Measurements from ENCODE around the gene YWHAH. TPM values are rescaled to one million over a fixed set of nuclear protein-coding genes. Genes with fewer than 3 reads are reported as not detected.

Gene YWHAH
- polyA plus RNA-seq, 1 experiment: 118 TPM

GRCh38 chr22:31906086-31906485 is 38.2 kb upstream of the YWHAH start:
- TF ChIP-seq CTCF (IDR thresholded peaks at IDR 0.05; ENCODE audit: low read depth, low read length): no peak
- H3K4me3 ChIP-seq (ENCODE audit: low read depth, low read length): no peak overlapping the region
- CTCF ChIA-PET: no interaction called here
- DNase-seq (ENCODE audit: low read depth, low spot score): no peak
- H3K27me3 ChIP-seq (ENCODE audit: control insufficient read depth, insufficient read depth, low read length): no peaks in the 10 kb centered on the region
- POLR2A ChIA-PET: no interaction called here
- no peak overlapping the region for H3K27ac ChIP-seq (ENCODE audit: low read depth, low read length)
- no peaks in the 10 kb centered on the region for H3K9me3 ChIP-seq (ENCODE audit: control insufficient read depth, insufficient read depth, low read length)

GRCh38 chr22:31906569-31906968 is 37.8 kb upstream of the YWHAH start:
- ChIA-PET CTCF (no interaction called here), POLR2A (interaction anchor here (0.6 kb wide), 1 partner anchor 543 kb away, joined by 6 read pairs; no protein-coding TSS in a partner anchor)
- H3K9me3 ChIP-seq (ENCODE audit: control insufficient read depth, insufficient read depth, low read length): no peaks in the 10 kb centered on the region
- no peak for DNase-seq (ENCODE audit: low read depth, low spot score)
- TF ChIP-seq CTCF (IDR thresholded peaks at IDR 0.05; ENCODE audit: low read depth, low read length): no peak
- H3K4me3 ChIP-seq (ENCODE audit: low read depth, low read length): no peak overlapping the region
- no peak overlapping the region for H3K27ac ChIP-seq (ENCODE audit: low read depth, low read length)
- H3K27me3 ChIP-seq (ENCODE audit: control insufficient read depth, insufficient read depth, low read length): no peaks in the 10 kb centered on the region

- CTCF ChIA-PET: no interaction called here
- Histone ChIP-seq H3K27ac (ENCODE audit: low read depth, low read length) (no peak overlapping the region), H3K27me3 (ENCODE audit: control insufficient read depth, insufficient read depth, low read length) (no peaks in the 10 kb centered on the region), H3K4me3 (ENCODE audit: low read depth, low read length) (no peak overlapping the region), H3K9me3 (ENCODE audit: control insufficient read depth, insufficient read depth, low read length) (no peaks in the 10 kb centered on the region)
- POLR2A ChIA-PET: interaction anchor here (0.7 kb wide), 1 partner anchor 9 kb away, joined by 3 read pairs; no protein-coding TSS in a partner anchor
- no peak for TF ChIP-seq CTCF (IDR thresholded peaks at IDR 0.05; ENCODE audit: low read depth, low read length)
- no peak for DNase-seq (ENCODE audit: low read depth, low spot score)
These were observed 34.4 kb upstream of the YWHAH start for GRCh38 chr22:31909977-31910376.

GRCh38 chr22:31911565-31912406 is 32.5 kb upstream of the YWHAH start:
- ChIA-PET CTCF (no interaction called here), POLR2A (no interaction called here)
- TF ChIP-seq CTCF (IDR thresholded peaks at IDR 0.05; ENCODE audit: low read depth, low read length): no peak
- Histone ChIP-seq H3K27ac (ENCODE audit: low read depth, low read length) (no peak overlapping the region), H3K4me3 (ENCODE audit: low read depth, low read length) (no peak overlapping the region), H3K27me3 (ENCODE audit: control insufficient read depth, insufficient read depth, low read length) (no peaks in the 10 kb centered on the region), H3K9me3 (ENCODE audit: control insufficient read depth, insufficient read depth, low read length) (no peaks in the 10 kb centered on the region)
- no peak for DNase-seq (ENCODE audit: low read depth, low spot score)

GRCh38 chr22:31912407-31912743 is 32.0 kb upstream of the YWHAH start:
- H3K4me3 ChIP-seq (ENCODE audit: low read depth, low read length): no peak overlapping the region
- ChIA-PET CTCF (no interaction called here), POLR2A (interaction anchor here (0.6 kb wide), 2 partner anchors 31 to 897 kb away, joined by 4 read pairs; no protein-coding TSS in a partner anchor)
- DNase-seq (ENCODE audit: low read depth, low spot score): no peak
- TF ChIP-seq CTCF (IDR thresholded peaks at IDR 0.05; ENCODE audit: low read depth, low read length): no peak
- H3K9me3 ChIP-seq (ENCODE audit: control insufficient read depth, insufficient read depth, low read length): no peaks in the 10 kb centered on the region
- no peaks in the 10 kb centered on the region for H3K27me3 ChIP-seq (ENCODE audit: control insufficient read depth, insufficient read depth, low read length)
- no peak overlapping the region for H3K27ac ChIP-seq (ENCODE audit: low read depth, low read length)

Data from AG04450 (cell line).